K562 (cell line): ENCODE data around the gene MITF. TPM values are rescaled to one million over a fixed set of nuclear protein-coding genes. Genes with fewer than 3 reads are reported as not detected.

Experiments used
- ATAC-seq: fragments of 200-7000 bp; cut with Tn5 transposase; 3 replicates; pipeline ENCODE4 v1.9.1; 2020; ENCODE audit warnings: moderate library complexity
- BruUV-seq: library from RNA; stranded (reverse); fragments of 400-500 nt; replicated peaks from 2 replicates; lab custom pipeline; 2021; lab: Mats Ljungman, UMichigan
- CTCF ChIA-PET: fragments of 300-600 bp; formaldehyde crosslinking; extraction: SDS; loops from one replicate; lab custom pipeline; 2021; ENCODE audit warnings: low intra/inter-chr PET ratio; lab: Yijun Ruan, JAX
- POLR2A ChIA-PET: fragments of 300-600, 350-650 bp; sonication (Branson Sonifier 250); formaldehyde crosslinking; extraction: SDS; loops from one replicate; lab custom pipeline; 2021; ENCODE audit warnings: antibody characterized with exemption, inconsistent platforms; lab: Yijun Ruan, JAX
- DNase-seq, 4 experiments: peaks; one replicate each; pipeline versions ENCODE4 v3.0.0 to v3.0.0-alpha.2; 2011 to 2018; ENCODE audit warnings: low spot score in 3 of 4, mixed read lengths in 3 of 4; ENCODE audit errors: extremely low read depth in 1 of 4
- FAIRE-seq: peaks from 2 replicates; lab custom pipeline; 2011; peaks lifted over from hg19 to GRCh38; lab: Jason Lieb, UNC
- H2AFZ ChIP-seq: 2 replicates; pipeline ENCODE4 v1.6.0; 2011; ENCODE audit warnings: low read depth, low read length, control low read depth, inconsistent platforms
- H3K27ac ChIP-seq: fragments of 200-600 bp; 3 replicates; pipeline ENCODE4 v1.8.0; 2011; ENCODE audit warnings: low read depth, mild to moderate bottlenecking, control low read depth, inconsistent platforms, low read length, moderate library complexity, mixed read lengths; ENCODE audit errors: extremely low read depth
- H3K27me3 ChIP-seq, 2 experiments: fragments of 300-600 bp in 1 of 2; 2 replicates in 1 of 2; 3 replicates in 1 of 2; pipeline versions ENCODE4 v1.6.0 to v1.8.0; 2011; ENCODE audit warnings: inconsistent platforms in 2 of 2, low read length in 2 of 2, mild to moderate bottlenecking in 1 of 2, mixed read lengths in 1 of 2, moderate library complexity in 1 of 2; ENCODE audit not compliant: control insufficient read depth in 2 of 2, insufficient read depth in 2 of 2
- H3K36me3 ChIP-seq: fragments of 300-600 bp; 3 replicates; pipeline ENCODE4 v1.8.0; 2011; ENCODE audit warnings: mild to moderate bottlenecking, low read length, inconsistent platforms; ENCODE audit not compliant: control insufficient read depth, insufficient read depth
- H3K4me1 ChIP-seq, 2 experiments: fragments of 200-600 bp in 1 of 2; replicated peaks in 1 of 2; 2 replicates in 1 of 2; 3 replicates in 1 of 2; pipeline versions ENCODE4 v1.5.1 to v1.8.0; 2011; ENCODE audit warnings: inconsistent platforms in 2 of 2, low read length in 2 of 2, mild to moderate bottlenecking in 1 of 2, mixed read lengths in 1 of 2, moderate library complexity in 1 of 2; ENCODE audit not compliant: control insufficient read depth in 2 of 2, insufficient read depth in 2 of 2
- H3K4me2 ChIP-seq: 2 replicates; pipeline ENCODE4 v1.6.1; 2011; ENCODE audit warnings: low read length, control low read depth, inconsistent platforms, mixed read lengths; ENCODE audit not compliant: insufficient read depth
- H3K4me3 ChIP-seq: fragments of 200-600 bp; sonication (generic), shearing (Covaris generic); 2 replicates; pipeline ENCODE4 v1.5.1; 2016; ENCODE audit warnings: control low read depth, inconsistent platforms
- H3K79me2 ChIP-seq: fragments of 200-600 bp; 3 replicates; pipeline ENCODE4 v1.8.0; 2011; ENCODE audit warnings: low read length, inconsistent platforms; ENCODE audit not compliant: control insufficient read depth, insufficient read depth
- H3K9ac ChIP-seq, 2 experiments: 2 replicates each; pipeline versions ENCODE4 v1.6.0 to v1.6.1; 2011; ENCODE audit warnings: low read depth in 2 of 2, low read length in 2 of 2, control low read depth in 1 of 2, inconsistent platforms in 1 of 2, mild to moderate bottlenecking in 1 of 2, mixed read lengths in 1 of 2; ENCODE audit not compliant: insufficient read depth in 1 of 2
- H3K9me1 ChIP-seq: one replicate; pipeline ENCODE4 v1.6.0; 2011; ENCODE audit warnings: inconsistent platforms, mild to moderate bottlenecking, low read length, moderate library complexity; ENCODE audit not compliant: control insufficient read depth, insufficient read depth
- H3K9me3 ChIP-seq: replicated peaks from 2 replicates; pipeline ENCODE4 v1.5.1; 2011; ENCODE audit warnings: low read depth, low read length, inconsistent platforms; ENCODE audit not compliant: control insufficient read depth, insufficient read depth
- H4K20me1 ChIP-seq: replicated peaks from 2 replicates; pipeline ENCODE4 v1.6.1; 2011; ENCODE audit warnings: low read length, inconsistent platforms, mixed read lengths; ENCODE audit not compliant: control insufficient read depth, insufficient read depth
- WGBS: fragments of 100-300 bp; shearing (Covaris generic); methylation state at CpG from one replicate; pipeline ENCODE4 v1.1.6; 2016; ENCODE audit warnings: low coverage, mixed read lengths; ENCODE audit not compliant: insufficient coverage; ENCODE audit errors: missing lambda C conversion rate; 5-methylcytosine and 5-hydroxymethylcytosine counted together
- in situ Hi-C: fragments of 300-500 bp; cut with MboI; formaldehyde crosslinking; loops from 4 replicates; pipeline ENCODE4 v1.15.0; 2018; ENCODE audit warnings: inconsistent platforms, mixed read lengths
- intact Hi-C: fragments of 100-400 bp; cut with micrococcal nuclease; formaldehyde crosslinking; loops from 2 replicates; pipeline ENCODE4 v1.14.2; 2022
- polyA plus RNA-seq, 8 experiments: library from polyadenylated mRNA; depleted of rRNA in 4 of 8; stranded (reverse) in 5 of 8; unstranded in 3 of 8; fragments of >200 nt; fragmentation: Nextera tagmentation in 2 of 8; fragmentation: Illumina TruSeq in 1 of 8; extraction: Ambion mirVana in 2 of 8; extraction: Trizol in 1 of 8; gene quantifications; 2 replicates each; pipeline versions ENCODE4 v1.2.1 to v1.2.3, GENCODE V29; 2011 to 2014; ENCODE audit warnings: inconsistent platforms in 1 of 8, missing spikeins in 1 of 8
- total RNA-seq, 7 experiments: library from RNA; depleted of rRNA in 6 of 7; stranded (reverse); fragments of >200 nt in 6 of 7; fragmentation: Illumina TruSeq in 2 of 7; extraction: Trizol in 2 of 7; gene quantifications; 2 replicates each; pipeline versions ENCODE4 v1.2.1 to v1.2.3, GENCODE V29; 2011 to 2021; ENCODE audit warnings: low replicate concordance in 1 of 7
- TF ChIP-seq, protein P1 (sequence below): fragments of 250-450 bp; sonication (Bioruptor Pico); IDR thresholded peaks from 2 replicates; pipeline ENCODE4 v1.5.0; 2021; ENCODE audit warnings: mild to moderate bottlenecking, moderate library complexity
- TF ChIP-seq, protein P2 (sequence below): fragments of 450-650 bp; IDR thresholded peaks from 2 replicates; pipeline ENCODE4 v1.6.1; 2017; ENCODE audit warnings: antibody characterized with exemption

The MITF gene
- total and polyA plus RNA-seq, 9 of the 15 experiments (the other 6 are each of a cell fraction or from before 2014, with no cell fraction given): 5.6 to 14.9 (median 11.1) TPM

DNA sequence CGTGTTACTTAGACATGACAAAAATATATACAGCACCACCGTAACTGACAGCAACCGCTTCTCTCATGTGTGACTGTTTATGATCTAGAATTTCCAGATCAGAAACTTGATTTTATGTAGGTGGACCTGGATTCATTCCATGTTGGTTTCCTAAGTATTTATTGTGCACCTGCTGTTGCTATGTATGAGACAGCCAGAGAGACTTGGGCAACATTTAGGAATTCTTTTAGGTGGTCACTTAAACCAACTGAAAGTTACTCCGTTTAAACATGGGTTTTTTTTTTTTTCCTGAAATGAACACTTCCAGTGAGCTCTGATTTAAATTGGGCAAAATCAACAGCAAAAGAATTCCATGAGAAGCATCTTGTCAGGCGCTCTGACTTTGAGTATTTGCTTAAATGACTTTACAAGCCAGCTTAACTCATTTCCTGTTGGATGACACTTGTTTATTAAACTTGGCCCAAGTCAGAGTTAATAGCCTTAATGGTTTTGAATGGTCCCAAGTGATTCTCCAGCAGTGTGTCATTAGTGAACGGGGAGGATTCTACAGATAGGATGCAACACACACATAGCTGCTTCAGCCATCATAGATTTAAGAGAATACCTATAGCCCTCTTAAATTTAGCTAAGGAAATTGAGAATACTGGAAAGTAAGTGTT is 31.8 kb downstream of the MITF start:
- no peak for DNase-seq
- H3K4me2 ChIP-seq: no peak overlapping the region
- ChIA-PET POLR2A (interaction anchor here (1.2 to 2.9 kb wide), 3 partner anchors 9 to 21 kb away, joined by 3 to 12 read pairs (median 4); no protein-coding TSS in a partner anchor), CTCF (no interaction called here)
- peaks cover 76% of the 10 kb centered on the region for H3K79me2 ChIP-seq
- H3K9me1 ChIP-seq: no peaks in the 10 kb centered on the region
- H3K4me3 ChIP-seq: no peak overlapping the region
- in situ Hi-C loops: no loop called here
- no peaks in the 10 kb centered on the region for H3K36me3 ChIP-seq
- H3K9ac ChIP-seq: no peak overlapping the region
- TF ChIP-seq, protein P1, sequence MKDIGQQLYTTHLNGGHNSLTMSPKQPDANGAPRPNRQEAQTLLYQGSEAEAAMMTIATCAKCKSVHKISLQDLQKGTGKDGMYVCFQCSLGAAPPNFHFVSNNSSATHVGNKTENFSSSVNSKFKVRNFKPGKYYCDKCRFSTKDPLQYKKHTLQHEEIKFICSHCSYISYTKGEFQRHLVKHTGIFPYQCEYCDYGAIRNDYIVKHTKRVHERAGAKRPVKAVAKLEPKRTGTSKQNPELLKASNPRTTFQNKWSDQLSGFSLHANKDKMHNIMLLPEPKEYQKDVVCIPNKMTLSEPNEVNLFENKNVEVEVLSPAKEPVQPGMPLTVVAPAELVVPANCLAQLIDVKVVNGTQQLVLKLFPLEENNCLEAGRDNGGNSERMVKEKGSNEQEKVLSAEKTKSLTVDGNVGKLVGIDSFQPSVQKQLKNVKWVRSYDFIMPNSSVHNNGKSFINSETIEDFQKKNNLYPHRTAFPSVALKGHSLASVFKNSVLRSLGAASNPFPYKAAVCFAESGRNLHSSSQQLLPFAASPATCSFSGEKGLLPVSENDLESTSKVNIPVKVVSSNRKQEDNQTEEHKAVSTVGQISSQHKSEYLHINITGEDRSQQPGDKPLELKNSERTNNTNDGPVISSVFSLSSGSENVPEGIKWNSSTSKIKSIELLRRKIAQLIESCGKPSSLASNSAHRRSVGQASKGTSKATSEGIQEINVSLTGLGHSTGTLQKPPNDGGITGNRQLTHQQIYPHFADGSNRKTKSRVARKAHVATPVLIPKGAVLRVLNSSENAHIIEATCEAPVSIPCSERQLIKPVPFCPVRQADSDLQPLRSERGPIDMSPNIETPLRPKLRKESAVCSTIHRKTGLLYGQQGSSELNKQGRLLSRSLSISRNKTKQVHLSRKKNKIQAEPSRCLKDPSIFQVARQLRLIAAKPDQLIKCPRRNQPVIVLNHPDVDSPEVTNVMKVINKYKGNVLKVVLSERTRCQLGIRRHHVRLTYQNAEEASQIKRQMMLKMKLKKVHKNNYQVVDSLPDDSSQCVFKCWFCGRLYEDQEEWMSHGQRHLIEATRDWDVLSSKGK: no peak
- TF ChIP-seq, protein P2, sequence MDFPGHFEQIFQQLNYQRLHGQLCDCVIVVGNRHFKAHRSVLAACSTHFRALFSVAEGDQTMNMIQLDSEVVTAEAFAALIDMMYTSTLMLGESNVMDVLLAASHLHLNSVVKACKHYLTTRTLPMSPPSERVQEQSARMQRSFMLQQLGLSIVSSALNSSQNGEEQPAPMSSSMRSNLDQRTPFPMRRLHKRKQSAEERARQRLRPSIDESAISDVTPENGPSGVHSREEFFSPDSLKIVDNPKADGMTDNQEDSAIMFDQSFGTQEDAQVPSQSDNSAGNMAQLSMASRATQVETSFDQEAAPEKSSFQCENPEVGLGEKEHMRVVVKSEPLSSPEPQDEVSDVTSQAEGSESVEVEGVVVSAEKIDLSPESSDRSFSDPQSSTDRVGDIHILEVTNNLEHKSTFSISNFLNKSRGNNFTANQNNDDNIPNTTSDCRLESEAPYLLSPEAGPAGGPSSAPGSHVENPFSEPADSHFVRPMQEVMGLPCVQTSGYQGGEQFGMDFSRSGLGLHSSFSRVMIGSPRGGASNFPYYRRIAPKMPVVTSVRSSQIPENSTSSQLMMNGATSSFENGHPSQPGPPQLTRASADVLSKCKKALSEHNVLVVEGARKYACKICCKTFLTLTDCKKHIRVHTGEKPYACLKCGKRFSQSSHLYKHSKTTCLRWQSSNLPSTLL: no peak
- H3K27ac ChIP-seq: no peak overlapping the region
- WGBS: 68% methylated on average over 6 of the region's 6 CpGs
- no peaks in the 10 kb centered on the region for H4K20me1 ChIP-seq
- peaks cover 0 to 17% of the 10 kb centered on the region in 2 experiments; a peak in 2 of 5 replicates for H3K4me1 ChIP-seq
- no peaks in the 10 kb centered on the region for H3K9me3 ChIP-seq
- H3K27me3 ChIP-seq: no peaks in the 10 kb centered on the region
- no peak for FAIRE-seq
- no peak for ATAC-seq
- H2AFZ ChIP-seq: no peak overlapping the region
- no TSS peak for BruUV-seq
- intact Hi-C loops: no loop called here
